ENCODE data around the gene SH3BP5.

SH3BP5 gene

DNA sequence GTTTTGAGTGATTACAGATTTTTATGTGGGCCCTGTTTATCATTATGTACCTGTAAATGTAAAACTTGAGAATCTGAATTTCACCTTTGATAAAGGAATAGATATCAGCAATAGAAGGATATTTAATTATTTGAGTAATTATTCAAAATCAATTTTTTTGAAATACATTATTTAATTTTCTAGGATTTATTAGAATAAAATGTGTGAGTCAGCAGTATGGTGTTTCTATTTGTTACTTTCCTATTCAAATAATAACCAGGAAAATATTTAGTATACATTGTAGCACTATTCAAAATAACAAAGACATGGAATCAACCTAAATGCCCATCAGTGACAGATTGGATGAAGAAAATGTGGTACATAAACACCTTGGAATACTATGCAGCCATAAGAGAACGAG lies 104.2 kb downstream of the SH3BP5 start:
- DNase-seq: no peak

DNA sequence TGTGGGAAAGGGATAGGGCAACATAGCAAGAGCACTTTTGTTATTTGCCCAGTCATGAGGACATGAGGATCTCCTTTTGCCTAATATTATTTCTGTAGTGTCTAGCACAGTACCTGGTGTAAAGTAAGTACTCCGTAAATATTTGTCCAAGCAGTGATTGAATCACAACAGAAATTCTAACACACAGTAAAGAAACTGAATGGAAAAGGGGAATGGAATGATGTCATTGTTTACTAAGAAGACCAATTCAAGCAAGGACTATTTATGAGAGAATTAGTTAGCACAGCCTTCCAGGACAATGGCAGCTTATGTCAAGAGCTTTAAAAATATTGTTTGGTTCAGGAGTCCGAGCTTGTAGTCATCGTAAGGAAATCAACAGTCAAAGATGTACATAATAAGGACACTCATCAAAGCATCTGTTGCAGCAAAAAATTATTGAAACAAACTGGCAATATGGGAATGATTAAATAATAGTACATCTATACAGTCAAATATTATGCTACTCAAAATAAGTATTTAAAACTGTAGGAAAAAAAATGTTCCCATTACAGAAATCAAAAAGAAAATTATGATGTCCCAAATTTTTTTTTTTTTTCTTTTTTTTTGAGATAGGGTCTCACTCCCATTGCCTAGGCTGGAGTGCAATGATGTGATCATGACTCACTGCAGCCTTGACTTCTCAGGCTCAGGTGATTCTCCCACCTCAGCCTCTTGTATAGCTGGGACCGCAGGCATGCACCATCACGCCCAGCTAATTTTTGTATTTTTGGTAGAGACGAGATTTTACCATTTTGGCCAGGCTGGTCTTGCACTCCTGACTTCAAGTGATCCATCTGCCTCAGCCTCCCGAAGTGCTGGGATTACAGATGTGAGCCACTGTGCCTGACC lies 108.5 kb downstream of the SH3BP5 start:
- no peak for DNase-seq

DNA sequence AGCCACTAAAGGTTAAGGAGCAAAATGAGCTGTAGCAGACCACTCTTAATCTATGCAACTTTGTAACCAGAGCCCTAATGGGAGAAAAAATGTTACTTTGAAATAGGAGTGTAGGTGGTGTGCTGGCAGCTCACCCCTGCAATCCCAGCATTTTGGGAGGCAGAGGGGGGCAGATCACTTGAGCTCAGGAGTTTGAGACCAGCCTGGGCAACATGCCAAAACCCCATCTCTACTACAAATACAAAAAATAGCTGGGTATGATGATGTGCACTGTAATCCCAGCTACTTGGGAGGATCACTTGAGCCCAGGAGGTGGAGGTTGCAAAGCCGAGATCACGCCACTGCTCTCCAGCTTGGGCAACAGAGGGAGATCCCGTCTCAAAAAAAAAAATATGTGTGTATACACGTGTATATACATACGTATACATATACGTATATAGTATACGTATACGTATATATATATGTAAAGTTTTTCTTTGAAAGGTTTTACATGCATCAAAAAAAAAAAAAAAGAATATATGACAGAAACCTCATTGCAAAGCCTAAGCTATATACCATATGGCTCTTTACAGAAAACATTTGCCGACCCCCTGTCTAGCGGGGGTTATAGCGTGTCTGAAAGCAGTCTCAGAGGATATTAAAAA lies 110.7 kb downstream of the SH3BP5 start:
- no peak for DNase-seq

DNA sequence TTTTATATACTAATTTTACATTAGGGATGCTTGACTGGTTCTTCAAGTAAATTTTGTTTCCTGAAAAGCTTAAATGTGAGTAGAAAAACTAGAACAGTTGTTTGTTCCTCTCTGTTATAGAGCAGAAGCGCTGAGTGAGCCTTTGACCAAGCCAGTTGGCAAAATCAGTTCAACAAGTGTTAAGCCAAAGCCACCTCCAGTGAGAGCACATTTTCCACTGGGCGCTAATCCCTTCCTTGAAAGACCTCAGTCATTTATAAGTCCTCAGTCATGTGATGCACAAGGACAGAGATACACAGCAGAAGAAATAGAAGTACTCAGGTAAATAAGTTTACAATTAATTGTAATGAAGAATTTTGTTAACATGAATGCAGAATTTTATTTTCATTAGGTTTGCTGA lies 111.7 kb downstream of the SH3BP5 start:
- no peak for DNase-seq

DNA sequence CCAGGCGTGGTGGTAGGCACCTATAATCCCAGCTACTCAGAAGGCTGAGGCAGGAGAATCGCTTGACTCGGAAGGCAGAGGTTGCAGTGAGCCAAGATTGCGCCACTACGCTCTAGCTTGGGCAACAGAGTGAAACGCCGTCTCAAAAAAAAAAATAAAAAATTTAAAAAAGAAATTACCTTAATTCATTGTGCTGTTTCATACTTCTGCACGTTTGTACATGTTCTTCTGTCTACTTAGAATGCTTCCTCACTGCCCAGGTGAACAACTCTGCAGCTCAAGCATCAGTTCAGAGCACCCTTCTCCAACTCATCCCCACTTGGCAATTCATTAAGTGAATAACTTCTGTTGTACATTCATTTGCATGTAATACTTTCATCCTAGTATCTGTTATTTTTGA lies 112.3 kb downstream of the SH3BP5 start:
- no peak for DNase-seq

DNA sequence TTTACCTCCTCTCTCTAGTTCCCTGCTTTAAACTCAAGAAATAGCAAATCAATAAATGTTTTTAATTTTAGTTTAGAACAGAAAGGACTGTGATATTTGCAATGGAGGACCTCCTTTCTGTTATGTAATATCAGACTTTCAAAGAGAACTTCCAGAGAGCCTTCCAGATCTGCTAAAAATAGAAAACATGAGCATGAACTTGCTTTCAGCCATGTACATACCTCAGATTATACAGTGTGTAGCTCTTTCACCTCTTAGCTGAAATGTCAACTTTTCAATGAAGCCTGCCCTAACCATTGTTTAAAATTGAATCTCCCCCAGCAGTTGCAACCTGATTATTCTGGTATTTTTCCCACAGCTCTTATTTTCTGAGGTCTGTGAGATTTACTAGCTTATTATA lies 113.7 kb downstream of the SH3BP5 start:
- no peak for DNase-seq

DNA sequence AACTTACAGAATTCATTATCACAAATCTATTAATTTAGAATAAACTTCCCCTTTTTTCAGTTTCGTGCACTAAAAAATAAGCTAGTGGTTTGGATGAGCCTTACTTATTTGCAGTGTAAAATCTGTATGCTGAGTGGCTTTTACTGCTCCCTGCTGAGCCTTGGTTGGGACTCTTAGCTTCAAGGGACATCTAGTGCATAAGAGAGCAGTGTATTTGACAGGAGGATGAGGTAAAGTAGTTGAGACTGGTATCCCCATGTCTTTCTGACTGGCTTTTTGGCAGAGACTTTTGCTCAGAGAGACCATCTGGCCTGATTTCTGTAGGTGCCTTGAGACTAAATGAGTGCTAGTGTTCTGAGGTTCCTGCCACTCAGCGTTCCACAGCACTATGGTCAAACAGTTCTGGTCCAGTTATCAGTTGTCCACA lies 114.5 kb downstream of the SH3BP5 start:
- no peak for DNase-seq

DNA sequence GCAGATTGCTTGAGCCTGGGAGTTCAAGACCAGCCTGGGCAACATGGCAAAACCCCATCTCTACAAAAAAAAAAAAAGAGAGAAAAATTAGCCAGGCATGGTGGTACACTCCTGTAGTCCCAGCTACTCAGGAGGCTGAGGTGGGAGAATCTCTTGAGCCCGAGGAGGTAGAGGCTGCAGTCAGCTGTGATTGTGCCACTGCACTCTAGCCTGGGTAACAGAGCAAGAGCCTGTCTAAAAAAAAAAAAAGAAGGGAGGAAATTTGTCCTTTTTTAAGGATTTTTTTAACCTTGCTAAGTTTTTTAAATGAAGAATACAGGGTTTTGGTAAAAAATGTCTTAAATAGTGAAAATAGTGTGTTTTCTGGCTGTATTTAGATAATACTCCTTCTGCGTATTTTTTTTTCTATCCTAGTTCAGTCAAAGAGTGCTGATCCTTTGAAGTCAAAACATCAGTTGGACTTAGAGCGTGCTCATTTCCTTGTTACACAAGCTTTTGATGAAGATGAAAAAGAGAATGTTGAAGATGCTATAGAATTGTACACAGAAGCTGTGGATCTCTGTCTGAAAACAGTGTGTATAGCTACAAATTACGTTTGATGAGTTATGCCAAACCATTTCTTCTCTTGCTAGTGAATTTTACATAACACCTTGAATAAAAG lies 115.2 kb downstream of the SH3BP5 start:
- DNase-seq: no peak

DNA sequence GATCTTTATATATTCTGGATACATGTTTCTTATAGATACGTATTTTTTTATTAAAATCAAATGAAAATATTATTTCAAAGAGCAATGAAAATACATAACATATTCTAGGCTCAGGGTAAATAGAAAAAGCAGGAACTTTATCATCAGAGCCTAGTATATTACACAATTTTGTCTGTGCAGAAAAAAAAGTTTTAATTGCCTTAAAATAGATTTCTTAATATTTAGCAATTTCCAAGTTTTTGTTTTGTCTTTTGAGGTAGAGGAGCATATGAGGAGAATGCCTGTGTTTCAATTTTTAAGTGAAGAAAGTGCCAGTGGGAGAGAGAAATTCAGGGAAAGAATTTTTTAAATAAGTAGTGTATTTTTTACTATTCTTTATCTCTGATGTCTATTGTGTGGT lies 115.9 kb downstream of the SH3BP5 start:
- no peak for DNase-seq

DNA sequence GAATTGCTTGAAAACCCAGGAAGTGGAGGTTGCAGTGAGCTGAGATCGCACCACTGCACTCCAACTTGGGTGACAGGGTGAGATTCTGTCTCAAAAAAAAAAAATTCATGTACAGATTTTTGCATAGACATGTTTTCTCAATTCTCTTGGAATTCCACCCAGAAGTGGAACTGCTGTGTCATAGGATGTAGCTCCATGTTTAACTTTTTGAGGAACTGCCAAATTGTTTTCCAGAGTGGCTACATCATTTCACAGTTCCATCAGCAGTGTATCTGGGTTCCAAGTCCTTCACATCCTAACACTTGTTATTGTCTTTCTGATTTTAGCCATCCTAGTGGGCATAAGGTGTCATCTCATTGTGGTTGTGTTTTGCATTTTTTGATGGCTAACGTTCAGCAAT lies 116.4 kb downstream of the SH3BP5 start:
- DNase-seq: no peak

DNA sequence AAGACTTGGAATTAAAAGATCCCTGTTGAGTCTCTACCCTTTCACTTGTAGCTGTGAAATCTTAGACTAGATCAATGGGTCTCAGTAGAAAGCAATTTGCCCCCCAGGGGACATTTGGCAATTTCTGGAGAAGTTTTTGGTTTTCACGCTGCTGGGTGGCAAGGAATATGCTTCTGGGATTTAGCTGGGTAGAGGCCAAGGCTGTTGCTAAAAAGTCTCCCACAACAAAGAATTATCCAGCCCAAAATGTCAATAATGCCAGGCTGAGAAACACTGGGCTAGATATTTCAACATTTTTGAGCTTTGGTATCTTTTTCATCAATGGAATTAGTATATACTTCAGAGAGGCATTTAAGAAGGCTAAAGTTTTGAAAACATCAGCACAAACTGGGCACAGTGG lies 117.6 kb downstream of the SH3BP5 start:
- no peak for DNase-seq

DNA sequence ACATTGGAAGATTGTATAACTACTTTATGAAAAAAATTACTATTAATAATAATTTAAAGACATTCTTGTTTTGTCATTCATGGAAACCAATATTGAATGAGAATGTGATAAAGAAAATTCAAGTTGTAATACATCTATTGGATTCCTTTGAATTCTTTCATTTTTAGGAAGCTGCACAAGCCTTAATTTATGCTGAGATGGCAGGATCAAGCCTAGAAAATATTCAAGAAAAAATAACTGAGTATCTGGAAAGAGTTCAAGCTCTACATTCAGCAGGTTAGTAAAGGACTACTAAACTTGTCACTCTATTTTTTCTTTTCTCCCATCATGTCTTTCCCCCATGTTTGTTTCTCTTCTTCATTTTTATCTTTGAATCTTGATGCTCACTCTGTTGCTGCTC lies 120.4 kb downstream of the SH3BP5 start:
- DNase-seq: no peak

DNA sequence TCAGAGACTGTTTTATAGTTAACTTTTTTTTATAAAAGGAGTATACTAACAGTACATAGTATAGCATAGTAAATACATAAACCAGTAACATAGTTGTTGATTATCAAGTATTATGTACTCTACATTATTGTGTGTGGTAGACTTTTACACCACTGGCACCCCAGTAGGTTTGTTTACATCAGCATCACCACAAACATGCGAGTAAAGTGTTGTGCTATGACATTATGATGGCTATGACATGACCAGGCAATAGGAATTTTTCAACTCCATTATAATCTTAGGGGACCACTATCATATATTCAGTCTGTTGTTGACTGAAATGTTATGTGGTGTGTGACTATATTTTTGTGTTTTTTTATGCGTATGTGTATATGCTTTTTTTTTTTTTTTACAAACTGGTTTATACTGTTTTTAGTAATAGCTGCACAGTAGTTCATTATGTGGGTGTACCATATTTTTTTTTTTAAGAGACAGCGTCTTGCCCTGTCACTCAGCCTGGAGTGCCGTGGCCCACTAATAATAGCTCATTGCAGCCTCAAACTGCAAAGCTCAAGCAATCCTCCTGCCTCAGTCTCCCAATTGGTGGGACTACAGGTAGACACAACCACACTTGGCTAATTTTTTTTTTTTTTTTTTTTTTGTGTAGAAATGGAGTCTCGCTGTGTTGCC lies 124.4 kb downstream of the SH3BP5 start:
- DNase-seq: no peak

DNA sequence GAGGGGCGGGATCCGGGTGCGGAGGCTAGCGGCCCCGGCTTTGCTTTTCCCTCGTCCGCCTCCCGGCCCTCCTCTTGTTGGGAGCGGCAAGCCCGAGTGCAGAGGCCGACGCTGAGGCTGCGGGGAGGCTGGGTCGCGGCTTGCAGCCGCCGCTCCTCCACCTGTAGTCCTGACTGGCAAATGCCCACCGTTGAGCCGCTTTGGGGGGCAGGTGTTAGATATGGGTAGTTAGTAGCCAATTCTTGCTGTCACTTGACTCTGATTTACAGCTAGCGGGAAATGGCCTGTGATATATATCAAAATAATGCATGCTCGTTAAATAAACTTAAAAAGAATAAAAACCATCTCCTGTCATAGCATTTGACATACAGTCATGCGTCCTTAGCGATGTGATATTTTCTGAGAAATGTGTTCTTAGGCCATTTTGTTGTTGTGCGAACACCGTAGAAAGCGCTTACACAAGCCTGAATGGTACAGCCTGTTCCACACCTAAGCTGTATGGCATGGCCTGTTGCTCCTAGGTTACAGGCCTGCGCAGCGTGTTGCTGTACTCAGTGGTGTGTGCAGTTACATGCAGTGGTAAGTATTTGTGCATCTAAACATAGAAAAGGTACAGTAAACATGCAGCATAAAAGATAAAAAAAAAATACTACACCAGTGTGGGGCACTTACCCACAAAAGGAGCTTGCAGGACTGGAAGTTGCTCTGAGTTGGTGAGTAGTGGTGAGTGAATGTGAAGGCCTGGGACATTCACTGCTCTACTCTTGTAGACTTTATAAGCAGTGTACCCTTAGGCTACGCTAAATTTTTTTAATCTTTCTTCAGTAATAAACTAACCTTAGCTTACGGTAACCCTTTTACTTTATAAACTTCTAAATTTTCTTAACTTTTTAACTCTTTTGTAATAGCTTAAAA lies 125.5 kb downstream of the SH3BP5 start:
- DNase-seq: peak; percentile 23

DNA sequence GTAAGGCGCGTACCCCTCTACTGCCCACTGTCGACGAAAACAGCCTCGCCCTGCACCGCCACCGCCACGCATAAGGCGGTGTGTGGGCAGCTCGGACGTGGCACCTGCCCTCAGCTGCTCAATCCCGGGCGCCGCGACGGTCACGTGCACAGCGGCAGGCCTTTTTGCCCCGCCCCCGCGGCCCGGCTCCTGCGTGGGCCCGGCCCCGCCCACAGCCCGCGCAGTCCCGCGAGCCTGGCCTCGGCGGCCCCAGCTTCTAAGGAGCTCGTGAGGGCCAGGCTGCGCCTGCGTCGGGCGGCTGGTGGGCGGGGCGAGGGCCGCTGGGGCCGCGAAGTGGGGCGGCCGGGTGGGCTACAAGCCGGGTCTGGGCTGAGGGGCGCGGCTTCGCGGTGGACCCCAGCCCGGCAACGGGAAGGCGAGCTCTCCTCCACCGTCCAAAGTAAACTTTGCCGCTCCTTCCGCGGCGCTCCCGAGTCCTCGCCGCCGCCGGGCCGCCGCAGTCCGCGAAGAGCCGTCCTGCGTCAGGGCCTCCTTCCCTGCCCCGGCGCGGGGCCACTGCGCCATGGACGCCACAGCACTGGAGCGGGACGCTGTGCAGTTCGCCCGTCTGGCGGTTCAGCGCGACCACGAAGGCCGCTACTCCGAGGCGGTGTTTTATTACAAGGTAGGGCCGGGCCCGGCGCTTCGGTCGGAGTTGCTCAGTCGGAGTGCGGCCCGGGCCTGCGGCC lies 126.3 kb downstream of the SH3BP5 start, which contains the start of gene CAPN7:
TSS of gene CAPN7 (plus strand) at position 313 of the 728 bp plus-strand sequence. CDS start at position 563, 250 bp downstream.
- peak; percentile 95 for DNase-seq

DNA sequence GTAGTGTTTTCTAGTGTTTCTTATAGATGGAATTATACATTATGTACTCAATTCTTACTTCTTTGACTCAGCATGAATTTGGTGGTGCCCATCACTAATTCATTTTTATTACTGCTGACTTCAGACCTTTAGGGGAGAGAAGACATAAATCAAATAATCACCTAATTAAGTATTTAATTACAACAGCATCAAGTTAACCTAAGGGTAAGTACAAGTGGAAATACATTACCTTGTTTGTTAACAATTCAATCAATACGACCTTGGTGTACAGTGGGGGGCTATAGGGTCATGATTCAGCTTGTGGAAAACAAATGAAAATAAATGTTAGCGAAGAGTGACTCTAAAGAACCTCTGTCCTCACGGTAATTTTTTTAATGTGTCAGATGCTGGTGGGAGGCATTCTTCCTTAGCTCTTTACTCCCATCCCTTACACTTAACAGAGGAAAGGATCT lies 126.9 kb downstream of the SH3BP5 start:
- no peak for DNase-seq

All from activated naive CD4-positive, alpha-beta T cell treated with Interleukin-2 at 50 U/mL for 16 hours (primary cell).